ENCODE measurements around the gene SBF2. TPM values are rescaled to one million over a fixed set of nuclear protein-coding genes. Genes with fewer than 3 reads are reported as not detected.

Gene SBF2

Small RNAs within 50 kb of the gene (small RNA-seq; reads per million reads assigned to genes)
- gene AC080023.2 (ENCODE audit: insufficient read depth) (not detected), gene RNU7-28P (ENCODE audit: insufficient read depth) (not detected)
